GM23338 (cell line): Measurements from ENCODE around the gene PRSS48. TPM values are rescaled to one million over a fixed set of nuclear protein-coding genes. Genes with fewer than 3 reads are reported as not detected.
A peak's percentile ranks its signal among the peaks of the same experiment; 100 is the strongest.

Experiments used
- ATAC-seq: fragments of 200-7000 bp; cut with Tn5 transposase; 3 replicates; pipeline ENCODE4 v1.9.1; 2020
- DNase-seq: peaks from one replicate; pipeline ENCODE4 v3.0.0-alpha.2; 2015; ENCODE audit warnings: low spot score
- H2AFZ ChIP-seq: fragments of 200-600 bp; sonication (generic); 2 replicates; pipeline ENCODE4 v1.8.0; 2016; ENCODE audit warnings: antibody characterized with exemption, mild to moderate bottlenecking, moderate library complexity
- H3F3A ChIP-seq: fragments of 200-600 bp; sonication (generic); replicated peaks from 2 replicates; pipeline ENCODE4 v1.8.0; 2017; ENCODE audit warnings: antibody characterized with exemption, mixed run types, low read depth
- H3K27ac ChIP-seq: fragments of 200-600 bp; sonication (generic); 2 replicates; pipeline ENCODE4 v1.6.1; 2016; ENCODE audit warnings: low read depth
- H3K27me3 ChIP-seq: fragments of 200-600 bp; sonication (generic); 2 replicates; pipeline ENCODE4 v1.8.0; 2016; ENCODE audit warnings: mild to moderate bottlenecking, mixed run types, moderate library complexity; ENCODE audit not compliant: insufficient read depth
- H3K36me3 ChIP-seq: fragments of 200-600 bp; sonication (generic); 2 replicates; pipeline ENCODE4 v1.8.0; 2016; ENCODE audit warnings: mild to moderate bottlenecking; ENCODE audit not compliant: insufficient read depth
- H3K4me1 ChIP-seq: fragments of 200-600 bp; sonication (generic); 2 replicates; pipeline ENCODE4 v1.8.0; 2016; ENCODE audit warnings: mild to moderate bottlenecking, moderate library complexity; ENCODE audit not compliant: insufficient read depth
- H3K4me2 ChIP-seq: fragments of 200-600 bp; sonication (generic); 2 replicates; pipeline ENCODE4 v1.7.1; 2017; ENCODE audit warnings: mixed run types
- H3K4me3 ChIP-seq: fragments of 200-600 bp; sonication (generic); 2 replicates; pipeline ENCODE4 v1.6.1; 2016; ENCODE audit warnings: mixed run types
- H3K79me2 ChIP-seq: fragments of 200-600 bp; sonication (generic); replicated peaks from 2 replicates; pipeline ENCODE4 v1.8.0; 2017; ENCODE audit warnings: mild to moderate bottlenecking; ENCODE audit not compliant: insufficient read depth
- H3K9me2 ChIP-seq: fragments of 200-600 bp; sonication (generic); 2 replicates; pipeline ENCODE4 v1.8.0; 2017; ENCODE audit not compliant: insufficient read depth
- H4K20me1 ChIP-seq: fragments of 200-600 bp; sonication (generic); replicated peaks from 2 replicates; pipeline ENCODE4 v1.8.0; 2017; ENCODE audit warnings: mild to moderate bottlenecking; ENCODE audit not compliant: insufficient read depth
- H3K27ac Mint-ChIP-seq: 2 replicates; pipeline ENCODE4 v1.8.0; 2020; ENCODE audit warnings: inconsistent platforms, mild to moderate bottlenecking, moderate library complexity, mixed read lengths
- H3K27me3 Mint-ChIP-seq: 3 replicates; pipeline ENCODE4 v1.8.0; 2022; ENCODE audit warnings: low read depth, mild to moderate bottlenecking, moderate library complexity, mixed read lengths, inconsistent platforms; ENCODE audit not compliant: insufficient read depth, poor library complexity
- H3K36me3 Mint-ChIP-seq: 3 replicates; pipeline ENCODE4 v1.8.0; 2021; ENCODE audit warnings: low read depth, mild to moderate bottlenecking, inconsistent platforms, moderate library complexity, mixed read lengths
- H3K4me1 Mint-ChIP-seq: 3 replicates; pipeline ENCODE4 v1.8.0; 2020; ENCODE audit warnings: mild to moderate bottlenecking, inconsistent platforms, mixed read lengths
- H3K4me3 Mint-ChIP-seq: 3 replicates; pipeline ENCODE4 v1.8.0; 2021; ENCODE audit warnings: moderate library complexity, mild to moderate bottlenecking, inconsistent platforms, mixed read lengths
- H3K9me3 Mint-ChIP-seq: 3 replicates; pipeline ENCODE4 v1.8.0; 2020; ENCODE audit warnings: moderate library complexity, mild to moderate bottlenecking, inconsistent platforms, mixed read lengths
- CTCF ChIP-seq, 2 experiments: fragments of 200-600 bp in 1 of 2; sonication (generic) in 1 of 2; conservative IDR thresholded peaks; 2 replicates each; pipeline versions ENCODE4 v1.5.1 to v1.6.1; 2016 to 2017; ENCODE audit warnings: antibody characterized with exemption in 2 of 2, low read depth in 2 of 2, mild to moderate bottlenecking in 2 of 2, moderate library complexity in 1 of 2
- EZH2phosphoT487 ChIP-seq: fragments of 200-600 bp; sonication (generic); IDR thresholded peaks from one replicate; pipeline ENCODE4 v1.8.1; 2018; ENCODE audit warnings: antibody characterized with exemption; ENCODE audit not compliant: unreplicated experiment
- JUNB ChIP-seq: IDR thresholded peaks from one replicate; pipeline ENCODE4 v1.6.1; 2016; ENCODE audit warnings: antibody characterized with exemption; ENCODE audit not compliant: unreplicated experiment
- ZNF114 ChIP-seq: fragments of 250-450 bp; sonication (Bioruptor Pico); IDR thresholded peaks from 2 replicates; pipeline ENCODE4 v1.5.0; 2020; ENCODE audit warnings: mild to moderate bottlenecking, moderate library complexity
- ZNF462 ChIP-seq: fragments of 250-450 bp; sonication (Bioruptor Pico); IDR thresholded peaks from 2 replicates; pipeline ENCODE4 v1.5.0; 2020; ENCODE audit warnings: mild to moderate bottlenecking, moderate library complexity
- polyA plus RNA-seq: library from polyadenylated mRNA; unstranded; fragments of >200 nt; fragmentation: Nextera tagmentation; extraction: Ambion mirVana; gene quantifications from 2 replicates; pipeline ENCODE4 v1.2.1, GENCODE V29; 2016
- total RNA-seq: library from RNA; depleted of rRNA; stranded (reverse); fragments of >200 nt; shearing (Covaris generic); gene quantifications from 2 replicates; pipeline ENCODE4 v1.2.3, GENCODE V29; 2014

Gene PRSS48
- total and polyA plus RNA-seq, 2 experiments from 2014 or later = 0.36 TPM; not detected in 1

GRCh38 chr4:151304755-151305154 is 27.8 kb downstream of the PRSS48 start:
- Histone ChIP-seq H4K20me1 (peaks cover 9% of the 10 kb centered on the region; the same call in 1 of the 2 replicates), H3K4me2 (no peak overlapping the region), H3K27me3 (no peaks in the 10 kb centered on the region), H3K79me2 (peaks cover 98% of the 10 kb centered on the region), H2AFZ (no peak overlapping the region), H3K4me3 (no peak overlapping the region), H3K4me1 (peaks cover 24% of the 10 kb centered on the region), H3F3A (peaks cover 9% of the 10 kb centered on the region; the same call in 1 of the 2 replicates), H3K27ac (no peak overlapping the region), H3K36me3 (no peaks in the 10 kb centered on the region), H3K9me2 (0 out of 2 replicates have a peak, but pooled peaks cover 4% of the 10 kb centered on the region)
- peaks cover 38% of the 10 kb centered on the region for H3K4me1 Mint-ChIP-seq
- DNase-seq (peak; percentile 29), ATAC-seq (peak; percentile 78)
- peaks cover 19% of the 10 kb centered on the region for H3K36me3 Mint-ChIP-seq
- peak in 1 of 2 experiments; percentile 18; a peak in 1 of 4 replicates for TF ChIP-seq CTCF (conservative IDR thresholded peaks at IDR 0.05; ENCODE audit: low read depth in 2 of 2)
- no peak for TF ChIP-seq EZH2phosphoT487
- no peaks in the 10 kb centered on the region for H3K9me3 Mint-ChIP-seq
- no peak overlapping the region for H3K27ac Mint-ChIP-seq
- no peaks in the 10 kb centered on the region for H3K27me3 Mint-ChIP-seq
- H3K4me3 Mint-ChIP-seq = no peak overlapping the region

- TF ChIP-seq ZNF114 = no peak
- no peak for TF ChIP-seq JUNB
- 0 out of 2 replicates have a peak, but pooled peaks cover 5% of the 10 kb centered on the region for H3K9me2 ChIP-seq
- Mint-ChIP-seq H3K27ac (no peak overlapping the region), H3K4me1 (peaks cover 27% of the 10 kb centered on the region), H3K4me3 (no peak overlapping the region), H3K27me3 (no peaks in the 10 kb centered on the region), H3K9me3 (peaks cover 3% of the 10 kb centered on the region; the same call in 1 of the 3 replicates), H3K36me3 (peaks cover 22% of the 10 kb centered on the region)
- H3K4me3 ChIP-seq = no peak overlapping the region
- H3K4me2 ChIP-seq = no peak overlapping the region
- ATAC-seq (no peak), DNase-seq (no peak)
- no peaks in the 10 kb centered on the region; the same call in 1 of the 2 replicates for H3K36me3 ChIP-seq
- H3K27ac ChIP-seq = no peak overlapping the region
- H3K79me2 ChIP-seq = peaks cover 98% of the 10 kb centered on the region
- no peaks in the 10 kb centered on the region for H3K27me3 ChIP-seq
- peaks cover 20% of the 10 kb centered on the region; the same call in 1 of the 2 replicates for H3F3A ChIP-seq
- H3K4me1 ChIP-seq = peaks cover 31% of the 10 kb centered on the region
- H4K20me1 ChIP-seq = peaks cover 18% of the 10 kb centered on the region
- no peak overlapping the region for H2AFZ ChIP-seq
Measured at GRCh38 chr4:151310124-151310728, 33.3 kb downstream of the PRSS48 start.

- peaks cover 27% of the 10 kb centered on the region for H3K4me1 ChIP-seq
- H2AFZ ChIP-seq = no peak overlapping the region
- Mint-ChIP-seq H3K36me3 (peaks cover 18% of the 10 kb centered on the region; the same call in 2 of the 3 replicates), H3K4me1 (peaks cover 34% of the 10 kb centered on the region), H3K27ac (peak overlapping the region; percentile 41), H3K9me3 (peaks cover 3% of the 10 kb centered on the region; the same call in 1 of the 3 replicates), H3K27me3 (no peaks in the 10 kb centered on the region), H3K4me3 (no peak overlapping the region)
- H3K27me3 ChIP-seq = no peaks in the 10 kb centered on the region
- H3K9me2 ChIP-seq = 0 out of 2 replicates have a peak, but pooled peaks cover 5% of the 10 kb centered on the region
- H3K36me3 ChIP-seq = no peaks in the 10 kb centered on the region; the same call in 1 of the 2 replicates
- H4K20me1 ChIP-seq = peaks cover 28% of the 10 kb centered on the region
- peak overlapping the region; percentile 37; the same call in 1 of the 2 replicates for H3K4me2 ChIP-seq
- no peak for ATAC-seq
- peaks cover 19% of the 10 kb centered on the region; the same call in 1 of the 2 replicates for H3F3A ChIP-seq
- peaks cover 100% of the 10 kb centered on the region for H3K79me2 ChIP-seq
- peak overlapping the region; percentile 22 for H3K27ac ChIP-seq
- DNase-seq = no peak
- no peak overlapping the region for H3K4me3 ChIP-seq
- TF ChIP-seq ZNF462 (CRISPR knock-in tag) = no peak
Measured at GRCh38 chr4:151313306-151314009, 36.5 kb downstream of the PRSS48 start.
